CD4-positive, alpha-beta memory T cell (primary cell): Measurements from ENCODE around the gene CST8. TPM values are rescaled to one million over a fixed set of nuclear protein-coding genes. Genes with fewer than 3 reads are reported as not detected.

Experiments
- CTCF ChIA-PET: fragments of 350-600 bp; sonication (Branson Sonifier 250); formaldehyde crosslinking; loops from one replicate; lab custom pipeline; 2021; ENCODE audit warnings: inconsistent platforms; ENCODE audit not compliant: partially characterized antibody; lab: Charles Lee
- POLR2A ChIA-PET: fragments of 350-600 bp; sonication (Branson Sonifier 250); formaldehyde crosslinking; loops from one replicate; lab custom pipeline; 2021; ENCODE audit not compliant: partially characterized antibody; lab: Charles Lee
- DNase-seq, 5 donors: peaks; one replicate each; pipeline versions ENCODE4 v3.0.0 to v3.0.0-alpha.2; 2020 to 2022; ENCODE audit warnings: mixed read lengths in 1 of 5
- H3K27ac ChIP-seq: one replicate; pipeline ENCODE4 v1.7.0; 2013; ENCODE audit warnings: low read depth, low read length
- H3K27me3 ChIP-seq: 2 replicates; pipeline ENCODE4 v1.7.0; 2013; ENCODE audit warnings: mild to moderate bottlenecking, low read length, moderate library complexity; ENCODE audit not compliant: insufficient read depth
- H3K36me3 ChIP-seq: 2 replicates; pipeline ENCODE4 v1.7.0; 2013; ENCODE audit warnings: mild to moderate bottlenecking, low read length, moderate library complexity; ENCODE audit not compliant: insufficient read depth
- H3K4me1 ChIP-seq: 2 replicates; pipeline ENCODE4 v1.7.0; 2013; ENCODE audit warnings: mild to moderate bottlenecking, low read length, moderate library complexity; ENCODE audit not compliant: insufficient read depth
- H3K4me3 ChIP-seq, 2 donors: one replicate each; pipeline ENCODE4 v1.7.0; 2013; ENCODE audit warnings: low read length in 2 of 2, mild to moderate bottlenecking in 1 of 2
- H3K9me3 ChIP-seq, 2 donors: one replicate each; pipeline ENCODE4 v1.7.0; 2013; ENCODE audit warnings: low read length in 2 of 2, control low read depth in 1 of 2; ENCODE audit not compliant: control insufficient read depth in 1 of 2
- H3K27ac Mint-ChIP-seq, 7 donors: one replicate each; pipeline ENCODE4 v1.8.0; 2020 to 2021; ENCODE audit warnings: mixed read lengths in 7 of 7, mild to moderate bottlenecking in 6 of 7, inconsistent platforms in 3 of 7, moderate library complexity in 3 of 7
- H3K27me3 Mint-ChIP-seq, 2 donors: one replicate each; pipeline ENCODE4 v1.8.0; 2020 to 2021; ENCODE audit warnings: mixed read lengths in 2 of 2
- H3K36me3 Mint-ChIP-seq, 2 donors: one replicate each; pipeline ENCODE4 v1.8.0; 2020 to 2021; ENCODE audit warnings: mixed read lengths in 2 of 2, inconsistent platforms in 1 of 2, mild to moderate bottlenecking in 1 of 2
- H3K4me1 Mint-ChIP-seq, 4 donors: one replicate each; pipeline ENCODE4 v1.8.0; 2020 to 2021; ENCODE audit warnings: mixed read lengths in 4 of 4, mild to moderate bottlenecking in 1 of 4
- H3K4me3 Mint-ChIP-seq, 8 donors: one replicate each; pipeline ENCODE4 v1.8.0; 2020 to 2021; ENCODE audit warnings: mixed read lengths in 8 of 8, mild to moderate bottlenecking in 7 of 8, moderate library complexity in 6 of 8, inconsistent platforms in 3 of 8
- H3K9me3 Mint-ChIP-seq, 8 donors: one replicate each; pipeline ENCODE4 v1.8.0; 2020 to 2021; ENCODE audit warnings: mixed read lengths in 8 of 8, mild to moderate bottlenecking in 5 of 8, inconsistent platforms in 3 of 8, moderate library complexity in 1 of 8
- intact Hi-C: fragments of 100-400 bp; cut with micrococcal nuclease; formaldehyde crosslinking; loops from one replicate; pipeline ENCODE4 v1.15.1; 2023
- polyA plus RNA-seq, 2 donors: library from polyadenylated mRNA; unstranded; fragments of 300-500 nt; fragmentation: Illumina TruSeq; gene quantifications; one replicate each; pipeline ENCODE4 v1.2.3, GENCODE V29; 2021
- total RNA-seq, 2 experiments: library from RNA; stranded (reverse); gene quantifications; one replicate each; pipeline ENCODE4 v1.2.3, GENCODE V29; 2021

Gene CST8
- total and polyA plus RNA-seq, 4 experiments from 2014 or later = not detected

- intact Hi-C loops = no loop called here
- H3K36me3 Mint-ChIP-seq = no peaks in the 10 kb centered on the region
- Histone ChIP-seq H3K27ac (no peak overlapping the region), H3K27me3 (no peaks in the 10 kb centered on the region), H3K36me3 (no peaks in the 10 kb centered on the region), H3K4me1 (no peaks in the 10 kb centered on the region), H3K9me3 (no peaks in the 10 kb centered on the region), H3K4me3 (no peak overlapping the region)
- DNase-seq = no peak
- peaks cover 5 to 11% of the 10 kb centered on the region in 2 donors for H3K27me3 Mint-ChIP-seq
- ChIA-PET CTCF (no interaction called here), POLR2A (no interaction called here)
- H3K4me3 Mint-ChIP-seq = no peak overlapping the region
- H3K9me3 Mint-ChIP-seq = peaks cover 0 to 3% (median 0%) of the 10 kb centered on the region in 8 donors
- no peaks in the 10 kb centered on the region for H3K4me1 Mint-ChIP-seq
- no peak overlapping the region for H3K27ac Mint-ChIP-seq
These were observed 28.6 kb downstream of the CST8 start for GRCh38 chr20:23519556-23519955.

DNA sequence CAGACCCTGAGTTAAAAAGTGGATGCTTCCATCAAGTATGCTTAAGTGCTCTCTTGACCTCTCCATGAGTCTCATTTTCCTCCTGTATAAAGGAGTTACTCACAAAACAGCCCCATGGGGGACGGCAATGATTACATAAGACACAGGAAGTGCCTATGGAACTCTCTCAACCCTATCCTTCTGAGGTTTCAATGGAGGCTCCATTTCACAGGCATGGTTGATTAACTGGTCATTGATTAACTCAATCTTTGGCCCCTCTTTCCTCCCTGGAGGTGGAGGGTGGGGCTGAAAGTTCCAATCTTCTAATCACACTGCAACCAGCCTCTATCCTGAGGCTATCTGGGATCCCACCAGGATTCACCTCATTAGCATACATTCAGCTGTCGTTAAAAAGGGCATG is 29.3 kb downstream of the CST8 start:
- H3K27ac ChIP-seq = no peak overlapping the region
- POLR2A ChIA-PET = no interaction called here
- Mint-ChIP-seq H3K27me3 (peaks cover 5 to 11% of the 10 kb centered on the region in 2 donors), H3K27ac (no peak overlapping the region), H3K36me3 (no peaks in the 10 kb centered on the region), H3K4me1 (no peaks in the 10 kb centered on the region), H3K4me3 (no peak overlapping the region), H3K9me3 (peaks cover 0 to 3% (median 0%) of the 10 kb centered on the region in 8 donors)
- H3K27me3 ChIP-seq = no peaks in the 10 kb centered on the region
- no peaks in the 10 kb centered on the region for H3K36me3 ChIP-seq
- DNase-seq = no peak
- no peak overlapping the region for H3K4me3 ChIP-seq
- CTCF ChIA-PET = no interaction called here
- no peaks in the 10 kb centered on the region for H3K9me3 ChIP-seq
- no peaks in the 10 kb centered on the region for H3K4me1 ChIP-seq
- intact Hi-C loops = no loop called here

DNA sequence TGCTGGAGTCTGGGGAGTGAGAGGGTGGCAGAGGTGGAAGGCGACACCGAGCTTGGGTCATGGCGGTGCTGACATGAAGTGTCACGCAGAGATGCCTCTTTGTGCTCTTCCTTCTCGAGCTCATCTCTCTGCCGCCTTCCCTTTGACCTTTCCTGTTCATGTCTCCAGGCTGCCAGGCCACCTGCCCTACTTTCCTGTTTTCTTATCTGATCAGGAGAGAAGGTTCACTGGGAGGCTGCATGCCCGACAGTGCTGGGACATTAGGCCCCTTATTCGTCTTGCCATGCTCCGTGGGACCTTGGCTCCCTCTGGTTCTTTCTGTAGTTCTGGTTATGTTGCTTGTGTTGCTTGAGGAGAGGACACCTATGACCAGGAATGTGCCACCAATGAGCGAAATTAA is 33.2 kb downstream of the CST8 start:
- H3K4me1 Mint-ChIP-seq = no peaks in the 10 kb centered on the region
- peaks cover 7 to 8% of the 10 kb centered on the region in 2 donors for H3K27me3 Mint-ChIP-seq
- H3K27ac Mint-ChIP-seq = no peak overlapping the region
- Histone ChIP-seq H3K27me3 (no peaks in the 10 kb centered on the region), H3K36me3 (no peaks in the 10 kb centered on the region), H3K27ac (no peak overlapping the region), H3K9me3 (no peaks in the 10 kb centered on the region), H3K4me1 (no peaks in the 10 kb centered on the region), H3K4me3 (no peak overlapping the region)
- H3K36me3 Mint-ChIP-seq = no peaks in the 10 kb centered on the region
- no peak for DNase-seq
- H3K4me3 Mint-ChIP-seq = no peak overlapping the region
- ChIA-PET POLR2A (no interaction called here), CTCF (no interaction called here)
- intact Hi-C loops = no loop called here
- H3K9me3 Mint-ChIP-seq = peaks cover 5 to 15% (median 12%) of the 10 kb centered on the region in 8 donors

GRCh38 chr20:23526850-23527249 is 35.9 kb downstream of the CST8 start:
- no peak for DNase-seq
- Mint-ChIP-seq H3K9me3 (peaks cover 3 to 20% (median 15%) of the 10 kb centered on the region in 8 donors), H3K36me3 (no peaks in the 10 kb centered on the region), H3K27me3 (peaks cover 1 to 4% of the 10 kb centered on the region in 2 donors), H3K4me1 (no peaks in the 10 kb centered on the region), H3K27ac (no peak overlapping the region), H3K4me3 (no peak overlapping the region)
- no peaks in the 10 kb centered on the region for H3K4me1 ChIP-seq
- intact Hi-C loops = no loop called here
- H3K36me3 ChIP-seq = no peaks in the 10 kb centered on the region
- CTCF ChIA-PET = no interaction called here
- no peaks in the 10 kb centered on the region for H3K9me3 ChIP-seq
- H3K27me3 ChIP-seq = no peaks in the 10 kb centered on the region
- POLR2A ChIA-PET = no interaction called here
- no peak overlapping the region for H3K27ac ChIP-seq
- no peak overlapping the region for H3K4me3 ChIP-seq

- Mint-ChIP-seq H3K4me1 (no peaks in the 10 kb centered on the region), H3K27me3 (peaks cover 2 to 3% of the 10 kb centered on the region in 2 donors), H3K36me3 (no peaks in the 10 kb centered on the region), H3K27ac (no peak overlapping the region), H3K4me3 (no peak overlapping the region), H3K9me3 (peaks cover 3 to 20% (median 15%) of the 10 kb centered on the region in 8 donors)
- no peaks in the 10 kb centered on the region for H3K27me3 ChIP-seq
- H3K27ac ChIP-seq = no peak overlapping the region
- CTCF ChIA-PET = no interaction called here
- intact Hi-C loops = no loop called here
- POLR2A ChIA-PET = no interaction called here
- H3K4me1 ChIP-seq = no peaks in the 10 kb centered on the region
- H3K4me3 ChIP-seq = no peak overlapping the region
- DNase-seq = no peak
- H3K36me3 ChIP-seq = no peaks in the 10 kb centered on the region
- H3K9me3 ChIP-seq = no peaks in the 10 kb centered on the region
These were observed 38.0 kb downstream of the CST8 start for GRCh38 chr20:23528867-23529431.

DNA sequence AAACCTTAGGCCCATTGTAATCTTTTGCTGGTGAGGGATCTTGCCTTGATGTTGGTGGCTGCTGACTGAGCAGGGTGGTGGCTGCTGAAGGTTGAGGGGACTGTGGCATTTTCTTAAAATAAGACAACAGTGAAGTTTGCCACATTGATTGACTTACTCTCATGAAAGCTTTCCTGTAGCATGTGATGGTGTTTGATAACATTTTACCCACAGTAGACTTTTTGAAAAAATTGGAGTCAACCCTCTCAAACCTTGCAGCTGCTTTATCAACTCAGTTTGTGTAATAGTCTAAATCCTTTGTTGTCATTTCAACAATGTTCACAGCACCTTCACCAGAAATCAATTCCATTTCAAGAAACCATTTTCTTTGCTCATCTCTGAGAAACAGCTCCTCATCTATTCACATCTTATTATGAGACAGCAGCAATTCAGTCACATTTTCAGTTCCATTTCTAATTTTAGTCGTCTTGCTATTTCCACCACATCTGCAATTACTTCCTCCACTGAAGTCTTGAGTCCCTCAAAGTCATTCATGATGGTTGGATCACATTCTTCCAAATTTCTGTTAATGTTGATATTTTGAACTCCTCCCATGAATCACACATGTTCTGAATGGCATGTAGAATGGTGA is 40.1 kb downstream of the CST8 start:
- no peaks in the 10 kb centered on the region for H3K4me1 ChIP-seq
- no peaks in the 10 kb centered on the region for H3K4me1 Mint-ChIP-seq
- H3K9me3 Mint-ChIP-seq = peaks cover 3 to 20% (median 15%) of the 10 kb centered on the region in 8 donors
- no peaks in the 10 kb centered on the region for H3K36me3 Mint-ChIP-seq
- no peaks in the 10 kb centered on the region for H3K9me3 ChIP-seq
- no peak overlapping the region for H3K27ac Mint-ChIP-seq
- H3K4me3 ChIP-seq = no peak overlapping the region
- no peak overlapping the region for H3K27ac ChIP-seq
- no peak overlapping the region for H3K4me3 Mint-ChIP-seq
- ChIA-PET POLR2A (no interaction called here), CTCF (no interaction called here)
- H3K27me3 ChIP-seq = no peaks in the 10 kb centered on the region
- intact Hi-C loops = no loop called here
- peaks cover 2 to 3% of the 10 kb centered on the region in 2 donors for H3K27me3 Mint-ChIP-seq
- H3K36me3 ChIP-seq = no peaks in the 10 kb centered on the region
- DNase-seq = no peak

DNA sequence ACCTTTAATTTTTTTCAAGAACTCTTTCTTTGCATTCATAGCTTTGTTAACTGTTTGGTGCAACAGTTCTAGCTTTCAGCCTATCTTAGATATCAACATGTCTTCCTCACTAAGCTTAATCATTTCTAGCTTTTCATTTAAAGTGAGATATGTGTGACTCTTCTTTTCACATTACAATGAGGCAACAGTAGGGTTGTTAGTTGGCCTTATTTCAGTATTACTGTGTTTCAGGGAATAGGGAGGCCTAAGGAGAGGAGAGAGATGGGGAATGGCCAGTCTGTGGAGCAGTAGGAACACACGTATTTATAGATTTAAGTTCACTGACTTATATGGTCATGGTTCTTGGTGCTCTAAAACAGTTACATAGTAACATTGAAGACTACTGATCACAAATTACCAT is 41.6 kb downstream of the CST8 start:
- Histone ChIP-seq H3K27ac (no peak overlapping the region), H3K4me3 (no peak overlapping the region), H3K27me3 (no peaks in the 10 kb centered on the region), H3K36me3 (no peaks in the 10 kb centered on the region), H3K9me3 (no peaks in the 10 kb centered on the region), H3K4me1 (no peaks in the 10 kb centered on the region)
- Mint-ChIP-seq H3K27ac (peak overlapping the region in 1 of 7 donors; percentile 72), H3K4me1 (no peaks in the 10 kb centered on the region), H3K27me3 (peaks cover 4 to 5% of the 10 kb centered on the region in 2 donors), H3K9me3 (peaks cover 3 to 19% (median 13%) of the 10 kb centered on the region in 8 donors), H3K36me3 (no peaks in the 10 kb centered on the region), H3K4me3 (no peak overlapping the region)
- CTCF ChIA-PET = no interaction called here
- POLR2A ChIA-PET = no interaction called here
- intact Hi-C loops = no loop called here
- DNase-seq = no peak
